Measurements from ENCODE around the gene MEST.
"Not testable (repeated sequence)": the region's sequence is repeated elsewhere in the genome, so short reads cannot be mapped to it uniquely, and the experiment has no call there.

The MEST gene

GRCh38 chr7:130491841-130492522 lies at the start of gene MEST:
TSS of gene MEST (plus strand) at chr7:130492085. CDS start at chr7:130492314, 229 bp downstream.
- no peak for DNase-seq (ENCODE audit: low read depth)

DNA sequence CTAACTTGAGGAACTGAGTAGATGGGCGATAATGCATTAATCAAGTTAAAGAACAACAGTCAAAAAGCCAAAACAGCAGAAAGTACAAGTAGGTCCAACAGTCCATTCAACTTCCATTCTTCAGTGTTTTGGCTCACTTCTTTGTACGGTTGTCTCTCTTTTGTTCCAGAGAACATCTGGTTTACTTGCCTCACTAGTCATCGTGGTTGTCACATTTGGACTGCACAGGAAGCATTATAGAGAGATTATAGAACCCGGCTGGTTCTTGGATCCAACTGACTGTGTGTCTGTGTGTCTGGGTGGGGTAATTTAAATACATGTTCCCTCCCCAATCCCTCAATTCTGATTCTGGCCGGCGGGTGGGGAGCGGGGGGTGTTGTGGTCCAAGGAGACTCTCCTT lies 49.3 kb upstream of the MEST start:
- no peak for DNase-seq (ENCODE audit: low read depth)

DNA sequence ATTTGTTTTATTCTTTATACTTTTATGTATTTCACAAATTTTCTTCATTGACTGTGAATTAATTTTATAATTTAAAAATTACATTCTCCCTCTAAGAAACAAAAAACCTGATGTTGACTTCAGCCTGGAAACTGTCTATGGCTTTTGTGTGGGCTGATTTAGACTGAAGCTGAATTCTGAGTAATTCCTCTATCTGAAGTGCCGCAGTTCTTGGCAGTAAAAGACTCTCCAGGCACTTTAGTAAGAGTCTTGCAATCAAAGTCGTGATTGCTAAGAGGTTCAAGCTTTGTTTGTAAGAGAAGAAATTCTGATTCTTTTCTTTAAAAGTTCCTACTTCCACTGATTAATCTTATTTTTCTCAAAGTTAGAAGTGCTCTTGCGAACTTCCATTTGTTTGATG lies 47.7 kb upstream of the MEST start:
- no peak for DNase-seq (ENCODE audit: low read depth)

- DNase-seq (ENCODE audit: low read depth) = no peak
These were observed 47.0 kb upstream of the MEST start for GRCh38 chr7:130444751-130445407.

- no peak for DNase-seq (ENCODE audit: low read depth)
These were observed 45.6 kb upstream of the MEST start for GRCh38 chr7:130446259-130446658.

DNA sequence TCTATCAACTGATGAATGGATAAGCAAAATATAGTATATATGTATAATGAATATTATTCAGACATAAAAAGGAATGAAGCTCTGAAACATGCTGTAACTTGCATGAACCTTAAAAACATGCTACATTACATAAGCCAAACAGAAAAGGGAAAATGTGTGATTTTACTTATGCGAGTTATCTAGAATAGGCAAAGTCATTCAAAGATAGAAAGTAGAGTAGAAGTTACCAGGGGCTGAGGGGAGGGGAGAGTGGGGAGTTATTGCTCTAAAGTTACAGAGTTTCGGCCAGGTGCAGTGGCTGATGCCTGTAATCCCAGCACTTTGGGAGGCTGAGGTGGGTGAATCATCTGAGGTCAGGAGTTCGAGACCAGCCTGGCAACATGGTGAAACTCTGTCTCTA lies 40.5 kb upstream of the MEST start:
- DNase-seq (ENCODE audit: low read depth) = not testable (repeated sequence)

DNA sequence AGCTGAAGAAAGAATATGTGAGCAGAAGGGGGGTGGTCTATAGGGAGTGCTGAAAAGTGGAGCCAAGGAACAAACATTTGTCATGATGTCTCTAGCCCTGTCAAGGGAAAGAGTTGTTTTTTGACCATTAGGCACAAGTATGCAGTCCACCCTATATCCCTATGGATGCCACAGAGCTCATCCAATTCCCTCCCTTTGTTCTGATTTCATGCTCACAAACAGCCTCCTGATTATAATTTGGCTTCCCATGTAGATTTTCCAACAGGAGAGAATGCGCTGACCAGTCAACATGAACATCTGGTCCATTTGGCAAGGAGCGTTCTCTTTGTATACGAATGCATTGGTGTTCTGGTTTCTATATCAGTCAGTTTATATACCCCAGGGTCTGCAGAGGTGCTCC lies 38.9 kb upstream of the MEST start:
- no peak for DNase-seq (ENCODE audit: low read depth)

GRCh38 chr7:130454959-130455358 lies 36.9 kb upstream of the MEST start:
- no peak for DNase-seq (ENCODE audit: low read depth)

DNA sequence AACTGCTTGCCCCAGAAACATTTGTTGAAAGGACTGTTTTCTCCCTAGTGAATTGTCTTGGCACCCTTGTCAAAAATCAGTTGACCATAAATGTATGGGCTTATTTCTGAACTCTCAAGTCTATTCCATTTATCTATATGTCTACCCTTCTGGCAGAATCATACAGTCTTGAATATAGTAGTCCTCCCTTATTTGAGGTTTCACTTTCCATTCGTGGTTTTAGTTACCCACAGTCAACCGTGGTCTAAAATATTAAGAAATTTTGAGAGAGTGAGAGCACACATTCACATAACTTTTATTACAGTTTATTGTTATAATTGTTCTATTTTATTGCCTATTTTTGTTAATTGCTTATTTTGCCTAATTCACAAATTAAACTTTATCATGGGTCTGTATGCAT lies 33.6 kb upstream of the MEST start:
- DNase-seq (ENCODE audit: low read depth) = no peak

DNA sequence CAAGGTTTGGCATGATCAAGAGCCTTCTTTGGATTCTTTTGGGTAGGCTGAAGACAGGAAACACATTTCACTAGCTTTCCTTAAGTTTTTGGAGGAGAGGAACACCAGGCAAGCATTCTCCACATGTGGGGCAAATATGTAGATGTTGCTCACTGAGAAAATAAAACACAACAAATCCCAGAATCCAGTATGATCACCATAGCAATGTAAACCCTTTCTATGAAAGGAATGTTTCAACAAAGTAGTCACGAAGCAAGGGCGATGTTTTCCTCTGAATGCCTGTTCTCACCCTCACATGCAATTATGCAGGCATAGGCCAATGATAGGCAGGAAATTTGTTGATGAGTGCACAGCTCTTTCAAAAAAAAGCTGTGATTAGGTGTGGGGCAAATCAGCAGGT lies 30.6 kb upstream of the MEST start:
- DNase-seq (ENCODE audit: low read depth) = no peak

DNA sequence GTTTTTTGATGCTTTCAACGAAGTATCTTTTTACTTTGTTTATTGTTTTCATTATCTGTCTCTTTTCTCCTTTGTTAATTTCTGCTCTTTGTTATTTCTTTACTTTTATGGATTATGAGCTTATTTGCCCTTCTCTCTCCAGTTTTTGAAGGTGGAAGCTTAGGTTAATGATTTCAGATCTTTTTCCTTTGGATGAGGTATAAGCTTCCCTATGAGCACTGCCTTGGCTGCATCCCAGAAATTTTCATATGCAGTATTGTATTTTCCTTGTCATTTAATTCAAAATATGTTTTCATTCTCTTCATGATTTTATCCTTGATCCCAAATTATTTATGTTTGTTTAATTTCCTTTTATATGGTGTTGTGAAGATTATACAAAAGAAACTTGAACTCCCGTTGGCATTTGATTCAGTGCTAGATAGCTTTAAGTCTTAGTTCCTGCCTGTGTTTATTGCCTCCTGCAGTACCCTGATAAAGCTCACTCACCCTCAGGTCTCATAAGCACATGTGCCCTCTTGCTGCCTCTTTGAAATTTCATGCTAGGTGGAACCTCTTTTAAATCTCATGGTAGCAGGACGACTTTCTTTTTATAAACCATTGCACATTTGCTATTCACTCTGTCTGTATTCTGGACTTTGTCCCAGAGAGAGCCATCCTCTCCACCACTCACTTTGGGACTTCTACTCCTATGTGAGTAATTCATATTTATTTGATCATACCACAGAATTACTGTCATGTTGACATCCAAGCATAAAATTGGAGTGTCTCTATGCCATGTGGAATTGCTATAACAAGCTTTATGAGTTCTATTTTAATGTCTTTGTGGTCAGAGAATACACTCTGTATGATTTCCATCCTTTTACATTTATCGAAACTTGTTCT lies 28.1 kb upstream of the MEST start:
- DNase-seq (ENCODE audit: low read depth) = no peak

- no peak for DNase-seq (ENCODE audit: low read depth)
These were observed 23.3 kb upstream of the MEST start for GRCh38 chr7:130468612-130469011.

GRCh38 chr7:130471974-130472373 lies 19.9 kb upstream of the MEST start:
- DNase-seq (ENCODE audit: low read depth) = no peak

DNA sequence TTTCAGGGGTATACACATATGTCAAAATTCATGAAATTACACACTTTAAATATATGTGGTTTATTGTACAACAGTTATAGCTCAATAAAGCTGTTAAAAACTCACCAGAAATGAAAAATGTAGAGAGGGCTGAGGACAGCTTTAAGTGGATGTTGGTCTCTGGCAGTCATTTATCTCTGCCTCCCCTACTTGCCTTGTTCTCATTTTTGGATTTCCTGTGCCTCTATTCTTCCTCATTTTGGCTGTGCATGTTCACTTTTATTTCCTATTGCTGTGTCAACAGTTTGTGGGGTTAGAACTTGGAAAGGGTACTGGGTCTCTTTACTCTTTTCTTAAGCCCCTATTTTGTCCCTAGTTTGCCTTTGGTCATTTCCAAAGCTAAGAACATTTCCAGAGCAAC lies 18.6 kb upstream of the MEST start:
- no peak for DNase-seq (ENCODE audit: low read depth)

DNA sequence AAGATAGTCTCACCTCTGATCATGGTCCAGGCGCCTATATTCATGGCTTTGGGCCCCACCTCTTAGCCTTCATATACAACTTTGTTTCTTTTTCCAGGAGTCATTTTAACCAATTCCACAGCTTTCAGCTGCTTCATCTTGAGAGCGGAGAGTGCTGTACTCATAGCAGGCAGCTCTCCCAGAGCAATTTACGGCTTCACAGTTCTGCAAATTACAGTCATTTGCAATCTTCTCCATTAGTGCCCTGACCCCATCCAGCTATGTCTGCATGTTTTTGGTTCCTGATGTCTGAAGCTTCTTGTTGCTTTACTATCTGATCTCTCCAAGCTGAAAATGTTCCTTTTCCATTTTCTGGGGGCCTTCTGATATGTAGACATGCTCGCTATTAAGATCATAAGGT lies 18.0 kb upstream of the MEST start:
- no peak for DNase-seq (ENCODE audit: low read depth)

GRCh38 chr7:130475776-130476175 lies 16.1 kb upstream of the MEST start:
- DNase-seq (ENCODE audit: low read depth) = no peak

- DNase-seq (ENCODE audit: low read depth) = no peak
These were observed 15.4 kb upstream of the MEST start for GRCh38 chr7:130476297-130477150.

DNA sequence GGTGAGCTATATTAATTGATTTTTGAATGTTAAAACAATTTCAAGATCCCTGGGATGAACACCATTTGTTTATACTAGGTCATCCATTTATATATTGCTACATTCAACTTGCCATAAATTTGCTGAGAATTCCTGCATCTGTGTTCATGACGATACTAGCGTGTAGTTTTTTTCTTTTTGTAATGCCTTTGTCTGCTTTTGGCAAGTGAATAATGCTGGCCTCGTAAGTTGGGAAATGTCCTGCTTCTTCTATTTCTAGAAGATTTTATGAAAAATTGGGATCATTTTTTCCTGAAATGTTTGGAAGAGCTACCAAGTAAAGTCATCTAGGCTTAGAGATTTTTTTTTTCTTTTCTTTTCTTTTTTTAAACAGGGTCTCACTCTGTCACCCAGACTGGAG lies 12.9 kb upstream of the MEST start:
- no peak for DNase-seq (ENCODE audit: low read depth)

- DNase-seq (ENCODE audit: low read depth) = no peak
These were observed 12.0 kb upstream of the MEST start for GRCh38 chr7:130479716-130480400.

DNA sequence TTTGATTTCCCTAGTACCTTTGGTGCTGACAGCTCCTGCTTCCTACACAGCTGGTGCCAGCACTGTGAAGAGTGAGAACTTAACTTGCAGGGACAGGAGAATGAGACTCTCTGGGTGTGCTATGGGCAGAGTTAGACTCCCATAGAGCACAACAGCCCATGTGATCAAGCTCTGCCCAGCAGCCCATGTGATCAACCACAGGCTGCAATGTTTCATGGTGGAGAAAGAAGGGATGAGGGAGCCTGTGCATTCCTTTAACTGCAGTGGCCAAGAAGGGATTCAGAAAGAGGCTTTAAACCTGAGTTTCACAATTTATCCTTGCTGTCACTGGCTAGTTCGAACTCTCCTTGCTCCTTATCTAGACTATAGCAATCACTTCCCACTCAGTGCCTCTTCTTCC lies 10.0 kb upstream of the MEST start:
- no peak for DNase-seq (ENCODE audit: low read depth)

DNA sequence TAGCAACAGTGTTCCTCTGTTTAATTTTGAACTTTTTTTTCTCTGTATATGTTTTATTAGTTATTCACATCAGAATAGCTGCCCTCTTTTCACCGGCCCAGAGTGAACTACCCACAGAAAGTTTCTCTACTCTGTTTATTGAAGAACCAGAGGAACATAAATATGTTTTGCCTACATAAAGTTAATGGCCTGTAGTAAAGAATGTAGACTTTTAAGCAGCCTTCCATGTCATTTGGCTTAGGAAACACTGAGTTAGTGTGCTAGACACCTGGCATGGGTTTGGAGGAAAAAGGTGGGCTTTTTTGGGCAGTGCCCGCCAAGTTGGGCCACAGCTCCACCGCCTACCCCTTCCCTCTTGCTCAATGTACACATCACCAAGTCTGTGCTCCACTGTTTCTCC lies 8.9 kb upstream of the MEST start:
- DNase-seq (ENCODE audit: low read depth) = no peak

GRCh38 chr7:130485734-130486113 lies 6.2 kb upstream of the MEST start:
- DNase-seq (ENCODE audit: low read depth) = no peak

Data from activated T-cell treated with anti-CD3 and anti-CD28 coated beads for 48 hours (primary cell).